ENCODE data around the gene ARHGAP31. TPM values are rescaled to one million over a fixed set of nuclear protein-coding genes. Genes with fewer than 3 reads are reported as not detected.
"Not testable (repeated sequence)": the region's sequence is repeated elsewhere in the genome, so short reads cannot be mapped to it uniquely, and the experiment has no call there.

The ARHGAP31 gene
- total RNA-seq, 1 donor, result 4.0 TPM

GRCh38 chr3:119362940-119363725 is 69.0 kb downstream of the ARHGAP31 start:
- Histone ChIP-seq H3K4me1 (ENCODE audit: insufficient read depth, low read length) (peaks cover 7% of the 10 kb centered on the region), H3K27me3 (ENCODE audit: insufficient read depth, low read length) (no peaks in the 10 kb centered on the region), H3K9me3 (ENCODE audit: low read depth, low read length) (no peaks in the 10 kb centered on the region), H3K4me3 (ENCODE audit: low read length) (no peak overlapping the region)

GRCh38 chr3:119364401-119364800 is 70.2 kb downstream of the ARHGAP31 start:
- Histone ChIP-seq H3K4me3 (ENCODE audit: low read length) (no peak overlapping the region), H3K27me3 (ENCODE audit: insufficient read depth, low read length) (no peaks in the 10 kb centered on the region), H3K4me1 (ENCODE audit: insufficient read depth, low read length) (peaks cover 5% of the 10 kb centered on the region), H3K9me3 (ENCODE audit: low read depth, low read length) (no peaks in the 10 kb centered on the region)

- H3K27me3 ChIP-seq (ENCODE audit: insufficient read depth, low read length), result no peaks in the 10 kb centered on the region
- no peaks in the 10 kb centered on the region for H3K4me1 ChIP-seq (ENCODE audit: insufficient read depth, low read length)
- H3K4me3 ChIP-seq (ENCODE audit: low read length), result no peak overlapping the region
- H3K9me3 ChIP-seq (ENCODE audit: low read depth, low read length), result no peaks in the 10 kb centered on the region
Observed at GRCh38 chr3:119365418-119365817, 71.2 kb downstream of the ARHGAP31 start.

GRCh38 chr3:119367000-119367399 is 72.8 kb downstream of the ARHGAP31 start:
- Histone ChIP-seq H3K4me1 (ENCODE audit: insufficient read depth, low read length) (no peaks in the 10 kb centered on the region), H3K27me3 (ENCODE audit: insufficient read depth, low read length) (no peaks in the 10 kb centered on the region), H3K9me3 (ENCODE audit: low read depth, low read length) (no peaks in the 10 kb centered on the region), H3K4me3 (ENCODE audit: low read length) (no peak overlapping the region)

- Histone ChIP-seq H3K9me3 (ENCODE audit: low read depth, low read length) (no peaks in the 10 kb centered on the region), H3K4me3 (ENCODE audit: low read length) (no peak overlapping the region), H3K4me1 (ENCODE audit: insufficient read depth, low read length) (no peaks in the 10 kb centered on the region), H3K27me3 (ENCODE audit: insufficient read depth, low read length) (no peaks in the 10 kb centered on the region)
Observed at GRCh38 chr3:119368298-119368697, 74.1 kb downstream of the ARHGAP31 start.

- not testable (repeated sequence) for H3K9me3 ChIP-seq (ENCODE audit: low read depth, low read length); H3K27me3 ChIP-seq (ENCODE audit: insufficient read depth, low read length); H3K4me3 ChIP-seq (ENCODE audit: low read length); H3K4me1 ChIP-seq (ENCODE audit: insufficient read depth, low read length)
Observed at GRCh38 chr3:119371786-119372185, 77.6 kb downstream of the ARHGAP31 start.

GRCh38 chr3:119375106-119375505 is 80.9 kb downstream of the ARHGAP31 start:
- Histone ChIP-seq H3K4me1 (ENCODE audit: insufficient read depth, low read length) (no peaks in the 10 kb centered on the region), H3K9me3 (ENCODE audit: low read depth, low read length) (no peaks in the 10 kb centered on the region), H3K27me3 (ENCODE audit: insufficient read depth, low read length) (no peaks in the 10 kb centered on the region)

GRCh38 chr3:119375510-119375909 is 81.3 kb downstream of the ARHGAP31 start:
- Histone ChIP-seq H3K4me1 (ENCODE audit: insufficient read depth, low read length) (no peaks in the 10 kb centered on the region), H3K9me3 (ENCODE audit: low read depth, low read length) (no peaks in the 10 kb centered on the region), H3K4me3 (ENCODE audit: low read length) (no peak overlapping the region), H3K27me3 (ENCODE audit: insufficient read depth, low read length) (no peaks in the 10 kb centered on the region)

More at GRCh38 chr3:119375106-119375505, 80.9 kb downstream of the ARHGAP31 start:
- no peak overlapping the region for H3K4me3 ChIP-seq (ENCODE audit: low read length)

- no peak overlapping the region for H3K4me3 ChIP-seq (ENCODE audit: low read length)
- H3K9me3 ChIP-seq (ENCODE audit: low read depth, low read length), result no peaks in the 10 kb centered on the region
- H3K27me3 ChIP-seq (ENCODE audit: insufficient read depth, low read length), result no peaks in the 10 kb centered on the region
- no peaks in the 10 kb centered on the region for H3K4me1 ChIP-seq (ENCODE audit: insufficient read depth, low read length)
Observed at GRCh38 chr3:119376758-119377157, 82.6 kb downstream of the ARHGAP31 start.

GRCh38 chr3:119378259-119378803 is 84.1 kb downstream of the ARHGAP31 start:
- H3K4me3 ChIP-seq (ENCODE audit: low read length), result no peak overlapping the region
- H3K27me3 ChIP-seq (ENCODE audit: insufficient read depth, low read length), result no peaks in the 10 kb centered on the region
- no peaks in the 10 kb centered on the region for H3K9me3 ChIP-seq (ENCODE audit: low read depth, low read length)
- no peaks in the 10 kb centered on the region for H3K4me1 ChIP-seq (ENCODE audit: insufficient read depth, low read length)

GRCh38 chr3:119380697-119381096 is 86.5 kb downstream of the ARHGAP31 start:
- no peaks in the 10 kb centered on the region for H3K9me3 ChIP-seq (ENCODE audit: low read depth, low read length)
- no peak overlapping the region for H3K4me3 ChIP-seq (ENCODE audit: low read length)
- H3K4me1 ChIP-seq (ENCODE audit: insufficient read depth, low read length), result no peaks in the 10 kb centered on the region
- H3K27me3 ChIP-seq (ENCODE audit: insufficient read depth, low read length), result no peaks in the 10 kb centered on the region

GRCh38 chr3:119382134-119382533 is 88.0 kb downstream of the ARHGAP31 start:
- Histone ChIP-seq H3K4me1 (ENCODE audit: insufficient read depth, low read length) (no peaks in the 10 kb centered on the region), H3K4me3 (ENCODE audit: low read length) (no peak overlapping the region), H3K9me3 (ENCODE audit: low read depth, low read length) (no peaks in the 10 kb centered on the region), H3K27me3 (ENCODE audit: insufficient read depth, low read length) (no peaks in the 10 kb centered on the region)

GRCh38 chr3:119388577-119388976 is 94.4 kb downstream of the ARHGAP31 start:
- H3K27me3 ChIP-seq (ENCODE audit: insufficient read depth, low read length), result no peaks in the 10 kb centered on the region
- H3K4me3 ChIP-seq (ENCODE audit: low read length), result no peak overlapping the region
- H3K4me1 ChIP-seq (ENCODE audit: insufficient read depth, low read length), result no peaks in the 10 kb centered on the region
- no peaks in the 10 kb centered on the region for H3K9me3 ChIP-seq (ENCODE audit: low read depth, low read length)

- no peak overlapping the region for H3K4me3 ChIP-seq (ENCODE audit: low read length)
- H3K4me1 ChIP-seq (ENCODE audit: insufficient read depth, low read length), result no peaks in the 10 kb centered on the region
- no peaks in the 10 kb centered on the region for H3K9me3 ChIP-seq (ENCODE audit: low read depth, low read length)
- H3K27me3 ChIP-seq (ENCODE audit: insufficient read depth, low read length), result no peaks in the 10 kb centered on the region
Observed at GRCh38 chr3:119395923-119396358, 101.8 kb downstream of the ARHGAP31 start.

GRCh38 chr3:119396870-119397269 is 102.7 kb downstream of the ARHGAP31 start:
- H3K27me3 ChIP-seq (ENCODE audit: insufficient read depth, low read length), result no peaks in the 10 kb centered on the region
- H3K9me3 ChIP-seq (ENCODE audit: low read depth, low read length), result no peaks in the 10 kb centered on the region
- no peak overlapping the region for H3K4me3 ChIP-seq (ENCODE audit: low read length)
- no peaks in the 10 kb centered on the region for H3K4me1 ChIP-seq (ENCODE audit: insufficient read depth, low read length)

- Histone ChIP-seq H3K4me1 (ENCODE audit: insufficient read depth, low read length) (no peaks in the 10 kb centered on the region), H3K4me3 (ENCODE audit: low read length) (no peak overlapping the region), H3K27me3 (ENCODE audit: insufficient read depth, low read length) (no peaks in the 10 kb centered on the region), H3K9me3 (ENCODE audit: low read depth, low read length) (no peaks in the 10 kb centered on the region)
Observed at GRCh38 chr3:119400466-119400865, 106.3 kb downstream of the ARHGAP31 start.
